HG03097 (cell line): Measurements from ENCODE around the gene SSH3.

Source experiments
- ATAC-seq: cut with Tn5 transposase; IDR thresholded peaks from one replicate; pipeline ENCODE4 v1.9.1; 2021; ENCODE audit not compliant: unreplicated experiment, low FRiP score

The SSH3 gene

DNA sequence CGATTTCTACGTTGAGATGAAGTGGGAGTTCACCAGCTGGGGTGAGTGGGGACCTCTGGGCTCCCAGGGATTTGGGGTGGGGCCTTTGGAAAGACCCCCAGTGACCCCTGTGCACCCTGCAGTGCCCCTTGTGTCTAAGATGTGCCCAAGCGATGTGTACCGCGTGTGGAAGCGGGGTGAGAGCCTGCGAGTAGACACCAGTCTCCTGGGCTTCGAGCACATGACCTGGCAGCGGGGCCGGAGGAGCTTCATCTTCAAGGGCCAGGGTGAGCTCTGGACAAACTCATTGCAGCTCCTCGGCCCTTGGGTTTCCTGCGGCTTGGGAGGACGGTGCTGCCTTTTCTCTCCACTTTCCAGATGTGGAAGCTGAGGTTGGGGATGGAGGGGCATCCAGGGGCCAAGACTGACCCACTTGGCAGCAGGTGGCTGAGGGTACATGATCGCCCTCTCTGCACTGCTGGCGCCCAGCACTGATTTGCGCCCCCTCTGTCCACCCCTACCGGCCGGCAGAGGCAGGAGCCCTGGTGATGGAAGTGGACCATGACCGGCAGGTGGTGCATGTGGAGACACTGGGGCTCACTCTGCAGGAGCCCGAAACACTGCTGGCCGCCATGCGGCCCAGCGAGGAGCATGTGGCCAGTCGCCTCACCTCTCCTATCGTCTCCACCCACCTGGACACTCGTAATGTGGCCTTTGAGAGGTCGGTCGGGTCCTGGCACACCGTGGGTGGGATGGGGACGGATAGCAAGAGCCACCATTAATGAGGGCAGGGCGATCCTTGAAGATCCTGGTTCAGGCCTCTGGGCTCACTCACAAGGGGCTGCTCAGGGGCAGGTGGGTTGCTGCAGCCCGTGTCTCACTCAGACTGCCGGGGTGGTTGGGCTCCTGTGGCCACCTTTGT, 11.6 kb upstream of the SSH3 start:
- no peak for ATAC-seq

DNA sequence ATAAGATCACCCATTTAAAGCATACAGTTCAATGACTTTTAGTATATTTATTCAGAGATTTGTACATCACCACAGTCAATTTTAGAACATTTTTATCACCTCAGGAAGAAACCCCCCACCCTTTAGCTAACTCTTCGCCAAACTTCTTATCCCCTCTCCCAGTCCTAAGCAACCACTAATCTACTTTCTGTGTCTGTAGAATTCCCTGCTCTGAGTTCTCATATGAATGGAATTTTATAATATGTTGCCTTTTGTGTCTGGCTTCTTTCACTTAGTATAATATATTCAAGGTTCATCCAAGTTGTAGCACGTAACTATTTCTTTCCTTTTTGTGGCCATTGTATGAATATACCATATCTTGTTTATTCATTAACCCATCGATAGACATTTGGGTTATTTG, 10.7 kb upstream of the SSH3 start:
- no peak for ATAC-seq

DNA sequence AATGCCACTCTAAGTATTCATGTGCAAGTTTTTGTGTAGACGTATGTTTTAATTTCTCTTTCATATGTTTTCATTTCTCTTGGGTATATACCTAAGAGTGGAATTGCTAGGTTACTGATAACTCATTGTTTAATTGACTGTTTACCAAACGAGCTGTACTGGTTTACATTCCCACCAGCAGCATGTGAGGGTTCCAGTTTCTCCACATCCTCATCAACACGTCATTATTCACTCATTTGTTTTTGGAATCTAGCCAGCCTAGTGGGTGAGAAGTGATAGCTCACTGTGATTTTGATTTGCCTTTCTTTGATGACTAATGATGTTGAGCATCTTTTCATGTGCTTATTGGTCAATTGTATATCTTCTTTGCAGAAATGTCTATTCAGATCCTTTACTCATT, 10.2 kb upstream of the SSH3 start:
- no peak for ATAC-seq

- no peak for ATAC-seq
Measured at GRCh38 chr11:67295846-67296245, 7.5 kb upstream of the SSH3 start.

DNA sequence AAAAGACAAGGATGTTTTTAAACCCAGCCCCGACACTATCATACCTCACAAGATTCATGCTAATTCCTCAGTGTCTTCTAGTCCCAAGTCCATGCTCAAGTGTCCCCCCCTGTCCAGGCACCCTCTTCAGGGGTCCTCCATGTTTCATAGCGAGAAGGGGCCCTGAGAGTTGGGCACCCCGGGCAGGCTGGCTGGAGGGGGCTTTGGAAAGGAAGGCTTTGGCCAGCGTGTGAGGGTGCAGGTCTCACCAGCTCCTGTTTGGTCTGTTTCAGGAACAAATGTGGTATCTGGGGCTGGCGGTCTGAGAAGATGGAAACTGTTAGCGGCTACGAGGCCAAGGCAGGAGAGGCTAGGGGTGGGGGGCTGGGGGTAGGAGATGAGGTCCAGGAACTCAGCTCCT, 4.5 kb upstream of the SSH3 start:
- no peak for ATAC-seq

DNA sequence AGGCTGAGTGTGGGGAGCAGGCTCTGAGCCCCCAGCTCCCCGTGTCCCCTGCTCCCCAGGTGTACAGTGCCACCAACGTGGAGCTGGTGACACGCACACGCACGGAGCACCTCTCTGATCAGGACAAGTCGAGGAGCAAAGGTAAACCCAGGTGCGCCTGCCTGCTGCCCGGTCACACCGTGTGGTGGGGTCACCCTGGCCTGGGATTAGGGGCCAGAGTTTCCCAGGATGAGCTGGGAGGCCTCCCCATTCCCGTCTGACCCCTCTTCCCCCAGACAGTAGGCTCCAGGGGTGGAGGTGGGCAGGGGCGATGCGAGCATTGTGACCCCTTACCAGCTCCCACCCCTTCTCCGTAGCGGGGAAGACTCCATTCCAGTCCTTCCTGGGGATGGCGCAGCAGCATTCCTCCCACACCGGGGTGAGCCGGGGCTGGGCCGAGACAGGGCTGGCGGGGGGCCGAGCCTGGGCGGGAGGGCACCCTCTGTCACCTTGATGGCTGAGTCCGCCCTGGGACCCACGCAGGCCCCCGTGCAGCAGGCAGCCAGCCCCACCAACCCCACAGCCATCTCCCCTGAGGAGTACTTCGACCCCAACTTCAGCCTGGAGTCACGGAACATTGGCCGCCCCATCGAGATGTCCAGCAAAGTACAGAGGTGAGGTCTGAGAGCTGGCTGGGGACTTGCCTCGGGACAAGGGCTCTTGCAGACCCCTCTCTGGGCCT, 3.7 kb upstream of the SSH3 start:
- ATAC-seq: no peak

- no peak for ATAC-seq
Measured at GRCh38 chr11:67300256-67300755, 3.0 kb upstream of the SSH3 start.

GRCh38 chr11:67300756-67301312, 2.5 kb upstream of the SSH3 start:
- no peak for ATAC-seq

DNA sequence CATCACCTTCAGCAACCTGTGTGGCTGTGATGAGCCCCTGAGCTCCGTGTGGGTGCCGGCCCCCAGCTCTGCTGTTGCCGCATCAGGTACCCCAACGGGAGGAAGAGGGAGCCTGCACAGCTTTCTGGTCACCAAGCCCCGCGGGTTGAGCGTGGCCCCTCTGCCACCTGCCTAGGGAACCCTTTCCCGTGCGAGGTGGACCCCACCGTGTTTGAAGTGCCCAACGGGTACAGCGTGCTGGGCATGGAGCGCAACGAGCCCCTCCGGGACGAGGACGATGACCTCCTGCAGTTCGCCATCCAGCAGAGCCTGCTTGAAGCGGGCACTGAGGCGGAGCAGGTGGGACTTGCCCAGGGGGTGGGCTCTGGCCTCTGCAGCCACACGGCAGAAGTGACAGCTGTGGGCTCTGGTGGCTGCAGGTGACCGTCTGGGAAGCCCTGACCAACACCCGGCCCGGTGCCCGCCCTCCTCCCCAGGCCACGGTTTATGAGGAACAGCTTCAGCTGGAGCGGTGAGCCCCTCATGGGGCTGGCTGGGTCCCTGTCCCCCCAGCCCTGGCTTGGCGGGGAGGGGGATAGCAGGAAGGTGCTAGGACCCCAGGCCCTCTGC, 1.9 kb upstream of the SSH3 start:
- no peak for ATAC-seq

DNA sequence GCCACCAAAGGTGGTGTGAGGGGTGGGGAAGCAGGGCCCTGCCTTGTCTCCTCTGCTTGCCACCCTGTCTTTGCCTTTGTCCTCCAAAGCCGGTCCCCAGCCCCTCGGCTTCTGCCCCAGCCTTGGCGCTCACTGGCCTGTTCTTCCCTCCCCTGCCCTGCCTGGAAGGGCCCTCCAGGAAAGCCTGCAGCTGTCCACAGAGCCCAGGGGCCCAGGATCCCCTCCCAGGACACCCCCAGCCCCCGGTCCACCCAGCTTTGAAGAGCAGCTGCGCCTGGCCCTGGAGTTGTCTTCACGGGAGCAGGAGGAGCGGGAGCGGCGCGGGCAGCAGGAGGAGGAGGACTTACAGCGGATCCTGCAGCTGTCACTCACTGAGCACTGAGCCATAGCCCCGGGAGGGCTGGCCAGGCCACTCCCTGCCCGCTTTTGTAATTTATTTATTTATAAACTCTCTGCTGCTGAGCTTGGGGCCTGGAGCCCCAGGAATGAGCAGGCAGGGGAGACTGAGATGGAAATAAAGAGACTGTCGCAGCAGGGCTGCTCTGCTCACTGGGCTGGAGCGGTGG, 1.3 kb upstream of the SSH3 start:
- no peak for ATAC-seq

DNA sequence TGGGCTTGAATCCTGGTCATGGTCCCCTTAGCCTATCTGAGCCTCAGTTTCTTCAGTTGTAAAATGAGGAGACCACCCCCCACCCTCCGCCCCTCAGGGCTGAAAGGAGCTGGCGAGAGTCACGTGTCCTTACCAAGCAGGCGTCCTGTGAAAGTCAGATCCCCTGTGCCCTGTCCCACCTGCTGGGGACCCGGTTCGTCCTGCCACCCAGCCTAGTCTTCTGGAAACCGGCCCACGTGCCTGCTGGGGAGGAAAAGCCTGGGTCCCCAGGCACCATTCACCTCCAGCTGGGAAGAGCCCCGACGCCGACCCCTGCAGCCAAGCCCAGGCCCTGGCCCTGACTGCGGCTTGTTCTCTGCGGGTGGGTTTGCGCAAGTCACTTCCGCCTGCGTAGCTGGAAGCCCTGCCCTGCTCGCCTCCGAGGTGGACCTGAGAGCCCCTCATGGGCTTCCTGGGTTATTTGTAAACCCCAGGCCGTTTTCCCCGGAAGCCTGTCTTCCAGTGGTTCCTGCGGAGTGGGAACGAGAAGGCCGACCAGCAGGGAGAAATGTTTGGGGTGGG, 679 bp upstream of the SSH3 start:
- ATAC-seq: no peak

DNA sequence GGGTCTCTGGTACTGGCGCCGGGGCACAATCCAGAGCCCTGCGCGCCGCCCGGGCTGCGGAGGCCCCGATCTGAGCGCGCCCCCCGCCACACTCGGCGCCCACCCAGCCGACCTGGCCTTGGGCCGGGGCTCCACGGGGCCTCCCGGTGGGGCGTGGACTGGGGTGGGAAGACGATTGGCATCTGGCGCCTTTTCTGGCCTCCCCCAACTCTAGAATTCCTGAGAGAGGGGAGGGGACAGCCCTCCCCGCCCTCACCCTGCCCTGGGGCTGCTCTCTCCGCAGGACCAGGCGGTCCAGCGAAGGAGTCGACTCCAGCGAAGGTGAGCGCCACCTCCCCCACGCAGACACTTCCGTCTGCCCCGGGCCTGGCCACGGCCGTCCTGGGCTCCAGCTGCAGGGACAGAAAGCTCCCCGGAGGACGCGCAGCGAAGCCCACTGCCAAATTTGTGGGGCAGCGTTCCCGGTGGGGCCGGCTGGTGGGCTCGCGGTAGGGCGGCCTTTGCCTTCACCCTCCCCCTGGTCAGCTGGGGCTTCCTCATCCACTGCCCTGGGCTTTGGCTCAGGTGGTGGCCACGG, 593 bp downstream of the SSH3 start:
- no peak for ATAC-seq

DNA sequence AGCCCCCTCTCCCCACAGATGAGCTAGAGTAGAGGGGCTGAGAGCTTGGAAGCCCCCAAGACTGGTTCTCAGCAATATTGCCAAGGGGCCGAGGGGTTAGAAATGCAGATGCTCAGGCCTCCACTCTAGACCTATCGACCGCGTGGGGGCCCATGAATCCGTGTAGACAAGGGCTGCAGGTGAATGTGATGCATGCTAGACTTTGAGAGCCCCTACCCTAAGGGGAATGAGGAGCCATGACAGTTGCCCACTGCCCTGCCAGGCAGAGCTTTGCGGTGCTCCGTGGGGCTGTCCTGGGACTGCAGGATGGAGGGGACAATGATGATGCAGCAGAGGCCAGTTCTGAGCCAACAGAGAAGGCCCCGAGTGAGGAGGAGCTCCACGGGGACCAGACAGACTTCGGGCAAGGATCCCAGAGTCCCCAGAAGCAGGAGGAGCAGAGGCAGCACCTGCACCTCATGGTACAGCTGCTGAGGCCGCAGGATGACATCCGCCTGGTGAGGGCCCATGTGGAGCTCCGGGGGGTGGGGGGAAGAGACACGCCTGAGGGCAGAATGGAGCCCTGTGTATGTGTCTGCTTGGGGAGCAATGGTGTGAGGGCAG, 1.3 kb downstream of the SSH3 start:
- no peak for ATAC-seq

DNA sequence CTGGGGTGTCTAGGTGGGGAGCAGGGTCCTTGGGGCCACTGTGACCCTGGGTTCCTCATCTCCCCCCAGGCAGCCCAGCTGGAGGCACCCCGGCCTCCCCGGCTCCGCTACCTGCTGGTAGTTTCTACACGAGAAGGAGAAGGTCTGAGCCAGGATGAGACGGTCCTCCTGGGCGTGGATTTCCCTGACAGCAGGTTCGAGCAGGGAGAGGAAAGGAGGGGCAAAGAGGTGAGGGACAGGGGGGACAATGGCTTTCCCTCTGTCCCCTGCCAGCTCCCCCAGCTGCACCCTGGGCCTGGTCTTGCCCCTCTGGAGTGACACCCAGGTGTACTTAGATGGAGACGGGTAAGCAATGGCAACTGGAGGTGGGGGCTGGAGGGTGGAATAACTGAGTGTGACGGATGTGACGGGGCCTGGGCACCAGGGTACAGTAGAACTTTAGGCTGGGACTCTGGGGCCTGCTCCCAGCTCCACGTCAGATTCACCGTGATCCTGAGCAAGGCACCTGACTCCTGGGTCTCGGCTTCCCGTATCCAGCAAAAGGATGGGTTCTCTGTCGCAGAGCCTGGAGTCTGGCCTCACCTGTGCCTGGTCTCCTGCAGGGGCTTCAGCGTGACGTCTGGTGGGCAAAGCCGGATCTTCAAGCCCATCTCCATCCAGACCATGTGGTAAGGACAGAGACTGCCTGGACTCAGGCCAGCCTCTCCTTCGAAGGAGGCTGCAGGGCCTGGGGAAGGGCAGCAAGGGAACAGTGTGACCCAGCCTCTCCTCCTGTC, 3.6 kb downstream of the SSH3 start:
- no peak for ATAC-seq

- ATAC-seq: no peak
Measured at GRCh38 chr11:67307545-67308001, 4.2 kb downstream of the SSH3 start.

DNA sequence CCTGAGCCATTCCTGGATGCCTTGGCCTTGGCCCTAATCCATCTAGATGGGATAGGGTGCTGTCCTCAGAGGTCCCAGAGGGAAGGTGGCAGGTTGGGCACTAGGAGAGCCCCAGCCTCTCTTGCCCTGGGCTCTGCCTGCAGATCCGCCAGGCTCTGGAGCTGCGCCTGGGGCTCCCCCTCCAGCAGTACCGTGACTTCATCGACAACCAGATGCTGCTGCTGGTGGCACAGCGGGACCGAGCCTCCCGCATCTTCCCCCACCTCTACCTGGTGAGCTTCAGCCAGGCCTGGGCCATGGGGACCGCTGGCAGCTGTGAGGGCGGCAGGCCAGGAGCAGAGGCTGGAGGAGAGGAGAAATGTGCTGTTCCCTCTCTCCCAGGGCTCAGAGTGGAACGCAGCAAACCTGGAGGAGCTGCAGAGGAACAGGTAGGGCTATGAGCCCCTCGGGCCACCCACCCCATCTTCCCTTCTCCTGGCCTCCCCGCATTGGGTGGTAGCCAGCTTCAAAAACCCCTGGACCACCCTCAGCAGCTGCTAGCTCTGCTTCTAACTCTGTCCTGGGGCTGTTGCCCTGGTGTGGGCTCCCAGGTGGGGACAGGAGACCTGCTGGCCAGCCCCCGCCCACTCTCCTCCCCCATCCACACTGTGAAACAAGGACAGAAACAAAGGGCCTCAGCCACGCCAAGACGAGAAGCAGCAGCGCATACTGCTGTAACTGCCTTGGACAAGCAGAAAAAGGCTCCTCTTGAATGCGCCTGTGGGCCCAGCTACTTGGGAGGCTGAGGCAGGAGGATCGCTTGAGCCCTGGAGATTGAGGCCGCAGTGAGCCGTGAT, 4.9 kb downstream of the SSH3 start:
- no peak for ATAC-seq

DNA sequence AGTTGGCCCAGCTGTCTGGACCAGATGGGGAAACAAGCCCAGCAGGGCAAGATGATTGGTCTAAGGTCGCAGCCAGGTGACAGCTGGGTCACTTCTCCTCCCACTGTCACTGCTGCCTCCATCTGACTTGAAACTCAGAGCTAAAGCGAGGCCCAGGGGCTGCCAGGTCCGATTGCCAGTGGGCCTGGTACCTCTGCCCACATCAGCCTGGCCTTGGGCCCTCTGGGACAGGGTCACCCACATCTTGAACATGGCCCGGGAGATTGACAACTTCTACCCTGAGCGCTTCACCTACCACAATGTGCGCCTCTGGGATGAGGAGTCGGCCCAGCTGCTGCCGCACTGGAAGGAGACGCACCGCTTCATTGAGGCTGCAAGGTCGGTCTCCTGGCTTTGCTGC, 5.8 kb downstream of the SSH3 start:
- no peak for ATAC-seq

DNA sequence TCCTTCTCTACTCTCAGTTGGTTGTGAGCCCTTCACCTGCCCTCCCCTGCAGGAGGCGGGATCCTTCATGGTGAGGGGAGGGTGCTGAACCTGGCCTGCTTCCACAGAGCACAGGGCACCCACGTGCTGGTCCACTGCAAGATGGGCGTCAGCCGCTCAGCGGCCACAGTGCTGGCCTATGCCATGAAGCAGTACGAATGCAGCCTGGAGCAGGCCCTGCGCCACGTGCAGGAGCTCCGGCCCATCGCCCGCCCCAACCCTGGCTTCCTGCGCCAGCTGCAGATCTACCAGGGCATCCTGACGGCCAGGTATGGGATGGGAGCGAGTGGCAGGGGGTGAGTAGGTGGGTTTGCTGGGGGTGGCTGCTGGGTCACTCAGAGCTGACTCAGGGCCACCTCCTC, 6.3 kb downstream of the SSH3 start:
- ATAC-seq: no peak
